ENCODE measurements around the gene DNAH6.

GRCh38 chr2:84833481-84834150 is 317.3 kb downstream of the DNAH6 start:
- TF ChIP-seq FOXK2 (IDR thresholded peaks at IDR 0.05): no peak
- TF ChIP-seq LEF1 (IDR thresholded peaks at IDR 0.05; ENCODE audit: borderline replicate concordance): no peak
- no peak for TF ChIP-seq SUZ12 (IDR thresholded peaks at IDR 0.05)
- TF ChIP-seq FOXM1 (IDR thresholded peaks at IDR 0.05; ENCODE audit: borderline replicate concordance): no peak
- no peak for TF ChIP-seq ELF4 (IDR thresholded peaks at IDR 0.05)
- TF ChIP-seq SP1 (IDR thresholded peaks at IDR 0.05): no peak
- no peak for TF ChIP-seq NFRKB (IDR thresholded peaks at IDR 0.05)
- no peak for TF ChIP-seq HDGF (IDR thresholded peaks at IDR 0.05; ENCODE audit: borderline replicate concordance)

Measured in HEK293T (cell line).